Gastroesophageal sphincter (tissue), 4 donors: ENCODE measurements around the gene CWC25. TPM values are rescaled to one million over a fixed set of nuclear protein-coding genes. Genes with fewer than 3 reads are reported as not detected.
"Not testable (repeated sequence)": the region's sequence is repeated elsewhere in the genome, so short reads cannot be mapped to it uniquely, and the experiment has no call there.

Experiments
- ATAC-seq: fragments of 150-250 bp; one replicate; pipeline ENCODE4 v1.9.1; 2016; ENCODE audit warnings: mild to moderate bottlenecking, moderate library complexity
- H3K27ac ChIP-seq, 4 donors: fragments of 200-600 bp; sonication (generic) in 3 of 4; 1 replicate in 3 of 4; 2 replicates in 1 of 4; pipeline ENCODE4 v1.5.1; 2016 to 2019
- H3K27me3 ChIP-seq: fragments of 200-600 bp; sonication (generic); one replicate; pipeline ENCODE4 v1.5.1; 2019
- H3K36me3 ChIP-seq, 2 donors: fragments of 200-600 bp; sonication (generic); one replicate each; pipeline ENCODE4 v1.5.1; 2019; ENCODE audit warnings: control low read depth in 1 of 2
- H3K4me1 ChIP-seq, 3 donors: fragments of 200-600 bp; sonication (generic); 1 replicate in 2 of 3; 2 replicates in 1 of 3; pipeline ENCODE4 v1.5.1; 2016 to 2019; ENCODE audit warnings: control low read depth in 2 of 3
- H3K4me3 ChIP-seq, 2 donors: fragments of 200-600 bp; sonication (generic); one replicate each; pipeline ENCODE4 v1.5.1; 2019; ENCODE audit warnings: mild to moderate bottlenecking in 1 of 2, moderate library complexity in 1 of 2
- H3K9me3 ChIP-seq, 3 donors: fragments of 200-600 bp; sonication (generic); one replicate each; pipeline ENCODE4 v1.5.1; 2017 to 2019; ENCODE audit warnings: control low read depth in 2 of 3
- CTCF ChIP-seq, 4 experiments: fragments of 200-600 bp in 2 of 4; fragments of 450-650 bp in 2 of 4; sonication (generic) in 1 of 4; IDR thresholded peaks; one replicate each; pipeline ENCODE4 v1.5.1; 2017 to 2019; ENCODE audit warnings: antibody characterized with exemption in 4 of 4, mild to moderate bottlenecking in 2 of 4, moderate library complexity in 2 of 4
- EP300 ChIP-seq: sonication (generic); formaldehyde crosslinking; IDR thresholded peaks from one replicate; pipeline ENCODE4 v1.6.1; 2017; ENCODE audit warnings: antibody characterized with exemption, mild to moderate bottlenecking
- POLR2A ChIP-seq, 2 donors: fragments of 450-650 bp; IDR thresholded peaks; one replicate each; pipeline ENCODE4 v1.6.1; 2017; ENCODE audit warnings: antibody characterized with exemption in 2 of 2, mild to moderate bottlenecking in 2 of 2, moderate library complexity in 1 of 2
- POLR2AphosphoS5 ChIP-seq: sonication (generic); formaldehyde crosslinking; IDR thresholded peaks from one replicate; pipeline ENCODE4 v1.6.1; 2017; ENCODE audit warnings: antibody characterized with exemption
- WGBS, 2 donors: methylation state at CpG; one replicate each; pipeline ENCODE4 v1.1.5; 2018; ENCODE audit warnings: low coverage in 1 of 2; 5-methylcytosine and 5-hydroxymethylcytosine counted together
- total RNA-seq, 4 donors: library from RNA; depleted of rRNA; stranded (reverse); fragments of >200 nt; gene quantifications; one replicate each; pipeline ENCODE4 v1.1.0, GENCODE V29; 2016

The CWC25 gene
- total RNA-seq, 4 donors from 2014 or later = 13.6 to 35.0 (median 23.3) TPM

GRCh38 chr17:38794221-38794620 lies 30.9 kb downstream of the CWC25 start:
- TF ChIP-seq POLR2A (IDR thresholded peaks at IDR 0.05) = no peak
- no peak for TF ChIP-seq EP300
- TF ChIP-seq CTCF (IDR thresholded peaks at IDR 0.05) = no peak
- no peak for TF ChIP-seq POLR2AphosphoS5
- 79 to 97% methylated on average over 4 to 5 of the region's 5 CpGs for WGBS, 2 donors
- Histone ChIP-seq H3K4me1 (peaks cover 3 to 71% (median 25%) of the 10 kb centered on the region in 3 donors), H3K9me3 (no peaks in the 10 kb centered on the region), H3K27me3 (no peaks in the 10 kb centered on the region), H3K36me3 (peaks cover 0 to 5% of the 10 kb centered on the region in 2 donors), H3K27ac (no peak overlapping the region), H3K4me3 (no peak overlapping the region)
- no peak for ATAC-seq

DNA sequence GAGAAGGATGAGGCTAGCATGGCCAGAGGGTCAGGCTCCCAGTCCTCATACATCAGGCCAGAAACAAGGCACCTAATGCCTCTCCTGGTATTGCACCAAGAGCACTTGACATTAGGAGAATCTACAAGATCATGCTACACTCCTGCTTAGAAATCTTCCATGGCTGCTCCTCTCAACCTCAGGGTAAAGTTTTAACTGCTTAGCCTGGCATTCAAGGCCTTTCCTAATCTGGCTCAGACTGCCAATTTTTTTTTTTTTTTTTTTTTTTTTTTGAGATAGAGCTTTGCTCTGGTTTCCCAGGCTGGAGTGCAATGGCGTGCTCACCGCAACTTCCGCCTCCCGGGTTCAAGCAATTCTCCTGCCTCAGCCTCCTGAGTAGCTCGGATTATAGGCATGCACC lies 34.0 kb downstream of the CWC25 start:
- ATAC-seq = no peak
- WGBS, 2 donors = 50 to 80% methylated on average over 1 to 2 of the region's 5 CpGs
- Histone ChIP-seq H3K36me3 (peaks cover 0 to 12% of the 10 kb centered on the region in 2 donors), H3K27ac (no peak overlapping the region), H3K27me3 (no peaks in the 10 kb centered on the region), H3K4me1 (peaks cover 0 to 49% (median 4%) of the 10 kb centered on the region in 3 donors), H3K4me3 (no peak overlapping the region), H3K9me3 (no peaks in the 10 kb centered on the region)
- no peak for TF ChIP-seq POLR2AphosphoS5
- TF ChIP-seq EP300 = no peak
- no peak for TF ChIP-seq POLR2A (IDR thresholded peaks at IDR 0.05)
- no peak for TF ChIP-seq CTCF (IDR thresholded peaks at IDR 0.05)

- not testable (repeated sequence) for H3K27me3 ChIP-seq, H3K9me3 ChIP-seq, H3K27ac ChIP-seq, ATAC-seq, H3K4me3 ChIP-seq
- Histone ChIP-seq H3K4me1 (peaks cover 0 to 40% (median 0%) of the 10 kb centered on the region in 3 donors), H3K36me3 (peaks cover 0 to 22% of the 10 kb centered on the region in 2 donors)
- WGBS, 2 donors = 66 to 74% methylated on average over 8 to 12 of the region's 13 CpGs
Measured at GRCh38 chr17:38790148-38790707, 34.9 kb downstream of the CWC25 start.

DNA sequence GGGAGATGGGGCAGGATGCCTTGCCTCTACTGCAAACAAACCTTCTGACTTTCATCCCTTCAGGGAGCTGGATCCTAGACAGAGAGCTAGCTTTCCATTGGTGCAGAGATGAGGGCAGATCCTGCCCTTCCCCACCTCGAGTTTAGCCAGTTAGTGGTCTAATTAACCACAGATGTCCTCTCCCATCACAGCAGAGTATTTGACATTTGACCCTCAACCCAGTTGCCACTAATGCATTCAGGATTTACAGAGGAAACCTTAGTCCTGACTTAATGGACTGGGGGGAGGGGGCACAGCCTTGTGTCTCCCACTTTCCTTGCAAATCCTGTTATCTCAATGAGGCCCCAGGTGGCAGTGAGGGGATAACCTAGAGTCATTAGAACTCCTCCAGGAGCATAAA lies 35.9 kb downstream of the CWC25 start:
- no peak for ATAC-seq
- WGBS, 2 donors = no CpG with 5 or more reads among the region's 1 CpG

GRCh38 chr17:38787999-38788398 lies 37.1 kb downstream of the CWC25 start:
- not testable (repeated sequence) for H3K4me3 ChIP-seq, H3K9me3 ChIP-seq, H3K27ac ChIP-seq, ATAC-seq, H3K27me3 ChIP-seq
- WGBS, 2 donors = 90 to 91% methylated on average over 4 of the region's 4 CpGs
- Histone ChIP-seq H3K4me1 (peaks cover 0 to 25% (median 0%) of the 10 kb centered on the region in 3 donors), H3K36me3 (peaks cover 4 to 44% of the 10 kb centered on the region in 2 donors)

More for the DNA sequence above, 35.9 kb downstream of the CWC25 start:
- Histone ChIP-seq H3K4me3 (no peak overlapping the region), H3K4me1 (peaks cover 0 to 32% (median 0%) of the 10 kb centered on the region in 3 donors), H3K36me3 (peaks cover 2 to 32% of the 10 kb centered on the region in 2 donors), H3K9me3 (no peaks in the 10 kb centered on the region), H3K27ac (no peak overlapping the region), H3K27me3 (no peaks in the 10 kb centered on the region)
- TF ChIP-seq EP300 (no peak), CTCF (IDR thresholded peaks at IDR 0.05) (no peak), POLR2AphosphoS5 (no peak), POLR2A (IDR thresholded peaks at IDR 0.05) (no peak)

GRCh38 chr17:38786372-38786771 lies 38.7 kb downstream of the CWC25 start:
- H3K36me3 ChIP-seq = peaks cover 4 to 55% of the 10 kb centered on the region in 2 donors

More at GRCh38 chr17:38786372-38786771, 38.7 kb downstream of the CWC25 start:
- no peak overlapping the region for H3K4me3 ChIP-seq
- no peaks in the 10 kb centered on the region for H3K9me3 ChIP-seq
- WGBS, 2 donors = 78 to 100% methylated on average over 2 to 3 of the region's 6 CpGs
- no peak for ATAC-seq
- no peaks in the 10 kb centered on the region for H3K27me3 ChIP-seq
- H3K27ac ChIP-seq = no peak overlapping the region
- peaks cover 0 to 25% (median 0%) of the 10 kb centered on the region in 3 donors for H3K4me1 ChIP-seq
- TF ChIP-seq CTCF (IDR thresholded peaks at IDR 0.05) (no peak), POLR2AphosphoS5 (no peak), EP300 (no peak), POLR2A (IDR thresholded peaks at IDR 0.05) (no peak)
